SKM-1 treated with dmso at 0.1 percent for 144 hours (cell line): Measurements from ENCODE around the gene CACNA1C.

Source experiments
- DNase-seq: peaks from one replicate; lab custom pipeline; 2025; ENCODE audit not compliant: unreplicated experiment; lab: John Stamatoyannopoulos, UW

The CACNA1C gene

DNA sequence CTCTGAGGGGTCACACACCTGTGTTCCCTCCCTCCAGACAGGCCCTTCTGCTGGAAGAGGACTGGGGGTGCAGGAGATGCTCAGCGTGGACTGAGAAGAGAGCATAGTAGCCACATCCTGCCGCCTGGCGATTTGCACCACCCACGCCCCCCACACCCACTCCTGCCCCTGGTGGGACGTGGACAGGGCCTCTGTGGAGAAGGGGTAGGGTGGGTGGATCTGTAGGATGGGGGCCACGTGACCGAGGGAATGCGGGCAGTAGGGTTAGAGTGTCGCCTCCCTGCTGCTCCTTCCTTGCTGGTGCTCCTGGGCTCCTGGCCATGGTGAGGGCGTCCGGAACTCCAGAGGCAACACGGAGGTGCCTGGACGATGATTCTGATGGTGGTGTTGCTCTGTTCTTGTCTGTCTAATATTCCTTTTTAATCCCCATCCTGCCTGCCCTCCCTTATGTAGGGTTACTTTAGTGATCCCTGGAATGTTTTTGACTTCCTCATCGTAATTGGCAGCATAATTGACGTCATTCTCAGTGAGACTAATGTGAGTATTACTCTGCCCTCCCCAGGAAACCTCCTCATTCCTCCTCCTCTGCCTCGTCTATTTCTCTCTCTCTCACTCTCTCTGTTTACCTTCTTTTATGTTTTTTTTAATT, 580.5 kb downstream of the CACNA1C start:
- no peak for DNase-seq

DNA sequence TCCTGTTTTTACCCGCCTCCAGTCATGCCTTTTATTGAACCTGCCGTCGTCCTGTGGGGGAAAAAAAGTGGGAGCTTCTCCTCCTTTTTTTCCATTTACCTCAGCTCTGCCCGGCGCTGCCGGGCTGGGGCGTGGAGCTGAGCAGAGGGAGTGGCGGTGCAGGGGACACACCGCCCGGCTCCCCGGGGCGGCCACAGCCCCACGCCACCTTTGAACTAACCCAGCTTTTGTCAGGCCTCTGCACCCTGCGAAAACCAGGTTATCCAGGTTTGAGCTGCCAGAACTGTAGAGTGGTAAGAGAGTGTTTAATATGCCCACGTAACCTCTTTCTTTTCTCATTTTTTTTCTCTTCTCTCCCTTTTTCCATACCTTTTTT, 581.0 kb downstream of the CACNA1C start:
- no peak for DNase-seq

DNA sequence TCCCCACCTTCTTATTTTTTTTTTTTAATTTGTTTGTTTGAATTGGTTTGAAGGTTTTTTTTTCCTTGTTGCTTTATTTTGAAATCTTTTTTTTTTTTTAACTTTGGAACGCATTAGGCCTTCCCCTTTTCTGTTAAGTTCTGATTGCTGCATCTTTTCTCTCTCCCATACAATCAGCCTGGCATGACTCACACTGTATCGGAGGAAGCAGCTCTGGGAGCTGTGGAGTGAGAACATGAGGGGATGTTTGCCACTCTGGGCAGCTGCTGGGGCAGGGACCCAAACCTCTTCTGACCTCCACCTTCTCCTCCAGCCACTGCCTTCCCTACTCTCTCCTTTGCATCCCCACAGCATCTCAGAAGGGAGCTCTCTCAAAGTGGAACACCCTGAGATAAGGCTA, 581.7 kb downstream of the CACNA1C start:
- no peak for DNase-seq

DNA sequence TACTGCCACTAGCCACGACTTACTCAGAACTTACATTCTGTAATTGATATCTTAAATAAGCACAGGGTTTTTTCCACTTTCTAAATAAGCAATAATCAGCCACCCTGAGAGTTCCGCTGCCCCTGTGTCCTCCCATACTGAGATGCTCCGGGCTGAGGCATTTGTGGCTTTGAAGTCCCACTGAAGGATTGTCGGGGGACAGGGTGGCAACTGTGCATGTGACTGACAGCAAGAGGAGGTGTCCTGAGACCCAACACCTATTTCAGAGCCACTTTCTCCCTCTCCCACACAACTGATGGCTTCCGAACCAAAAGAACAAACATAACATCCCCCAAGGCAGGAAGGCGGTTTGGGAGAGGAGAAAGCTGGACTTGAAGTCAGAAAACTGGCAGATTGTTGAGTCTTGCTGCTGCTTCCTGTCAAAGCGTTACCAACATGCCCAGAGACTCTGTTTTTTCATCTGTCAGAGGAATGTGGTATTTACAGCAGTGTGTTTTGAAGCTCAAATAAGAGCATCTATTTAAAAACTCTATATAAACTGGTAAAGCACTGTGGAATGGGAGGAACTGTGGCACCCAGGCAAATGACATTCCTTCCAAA, 584.1 kb downstream of the CACNA1C start:
- no peak for DNase-seq

DNA sequence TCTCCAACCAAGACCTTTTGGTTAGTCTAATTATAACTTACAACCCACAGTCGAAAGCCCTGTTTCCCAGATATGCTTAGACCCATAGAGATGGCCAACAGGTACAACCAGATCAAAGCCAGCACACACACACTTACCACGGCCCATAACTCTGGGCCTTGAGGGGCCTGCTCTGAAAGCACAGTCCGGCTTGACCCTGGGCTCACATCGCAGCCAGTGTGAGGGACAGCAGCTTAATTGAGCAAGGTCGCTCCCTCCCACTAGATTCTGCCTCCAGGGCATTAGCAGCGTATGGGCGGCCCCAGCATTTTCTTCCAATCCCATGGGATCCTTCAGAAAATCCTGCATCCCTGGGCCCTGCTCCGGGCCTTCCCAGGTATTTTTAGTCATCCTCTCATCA, 584.6 kb downstream of the CACNA1C start:
- no peak for DNase-seq

DNA sequence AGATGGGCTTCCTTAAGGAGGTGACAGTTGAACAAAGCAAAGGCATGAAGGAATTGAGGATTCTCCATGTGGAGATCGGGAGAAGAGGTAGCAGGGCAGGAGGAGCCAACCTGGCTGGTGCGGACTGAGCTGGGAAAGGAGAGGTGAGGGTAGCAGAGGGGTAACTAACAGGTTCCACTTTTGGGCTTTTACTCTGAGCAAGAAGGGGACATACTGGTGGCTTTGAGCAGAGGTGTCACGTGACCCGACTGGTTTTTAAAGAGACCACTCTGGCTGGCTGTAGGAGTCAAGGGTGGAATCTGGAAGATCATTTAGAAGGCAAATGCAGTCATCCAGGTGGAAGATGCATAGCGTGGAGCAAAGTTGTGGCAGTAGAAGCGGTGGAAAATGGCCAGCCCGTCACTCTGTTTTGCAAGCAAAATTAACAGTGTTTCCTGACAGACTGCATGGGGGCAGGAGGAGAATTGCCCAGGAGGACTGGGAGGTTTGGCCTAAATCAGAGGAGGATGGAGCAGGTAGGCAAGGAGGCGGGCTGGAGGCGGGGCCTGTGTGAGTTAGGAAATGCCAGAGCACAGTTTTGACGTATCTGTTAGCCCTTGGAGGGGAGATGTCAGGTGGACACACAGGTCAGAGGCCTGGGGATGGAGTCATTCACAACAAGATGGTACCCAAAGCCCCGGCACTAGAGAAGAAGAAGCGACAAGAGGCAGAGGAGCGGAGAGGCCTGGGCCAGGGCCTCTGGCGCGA, 585.7 kb downstream of the CACNA1C start:
- no peak for DNase-seq

DNA sequence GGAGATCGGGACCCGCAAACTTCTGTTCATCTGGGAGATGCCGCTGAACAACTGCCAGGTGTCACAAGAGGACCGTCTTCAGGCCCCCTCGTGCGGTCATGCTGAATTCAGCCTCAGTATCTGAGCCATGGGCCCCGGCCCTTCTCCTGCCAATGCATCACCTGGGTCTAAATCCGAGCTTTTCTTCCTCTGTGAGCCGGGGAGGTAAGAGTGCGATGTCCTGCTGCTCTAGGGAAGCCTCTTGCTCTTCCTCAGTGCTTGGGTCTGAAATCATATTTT, 586.2 kb downstream of the CACNA1C start:
- no peak for DNase-seq

DNA sequence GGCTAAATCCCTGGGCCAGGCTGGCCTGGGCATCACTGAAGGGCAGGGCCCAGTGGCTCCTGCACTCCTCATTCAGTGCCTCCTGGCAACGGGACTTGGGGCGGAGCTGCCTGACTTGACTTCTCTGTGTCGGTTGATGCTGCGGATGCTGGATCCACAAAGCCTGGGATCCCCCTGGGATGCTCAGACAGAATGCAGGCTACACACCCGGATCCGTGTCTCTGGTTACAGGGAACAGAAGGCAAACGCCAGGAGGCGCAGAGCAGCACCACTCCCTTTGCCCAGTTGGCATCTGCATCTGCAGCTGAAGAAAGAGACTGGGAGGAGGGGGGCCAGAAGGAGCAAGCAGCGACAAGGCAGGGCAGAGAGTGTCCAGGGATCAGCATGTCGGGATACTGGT, 587.5 kb downstream of the CACNA1C start:
- no peak for DNase-seq

DNA sequence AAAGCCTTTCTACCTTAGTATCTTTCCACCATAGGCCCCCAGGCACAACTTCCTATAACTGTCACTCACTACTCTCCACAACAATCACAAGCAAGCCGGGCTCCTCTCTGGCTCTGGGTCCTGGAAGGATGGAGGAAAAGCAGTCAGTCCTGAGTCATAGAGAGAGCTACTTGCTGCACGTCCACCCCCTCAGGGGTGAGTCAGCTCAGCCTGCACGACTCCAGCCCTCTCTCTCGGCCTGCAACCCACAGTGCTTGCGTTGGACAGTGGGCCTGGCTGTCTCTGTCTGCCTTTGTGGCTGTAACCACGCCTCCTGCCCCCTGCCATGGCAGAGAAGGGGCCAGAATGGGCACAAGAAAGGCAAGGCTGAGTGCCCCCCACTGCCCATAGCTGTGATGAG, 587.9 kb downstream of the CACNA1C start:
- DNase-seq, result no peak

DNA sequence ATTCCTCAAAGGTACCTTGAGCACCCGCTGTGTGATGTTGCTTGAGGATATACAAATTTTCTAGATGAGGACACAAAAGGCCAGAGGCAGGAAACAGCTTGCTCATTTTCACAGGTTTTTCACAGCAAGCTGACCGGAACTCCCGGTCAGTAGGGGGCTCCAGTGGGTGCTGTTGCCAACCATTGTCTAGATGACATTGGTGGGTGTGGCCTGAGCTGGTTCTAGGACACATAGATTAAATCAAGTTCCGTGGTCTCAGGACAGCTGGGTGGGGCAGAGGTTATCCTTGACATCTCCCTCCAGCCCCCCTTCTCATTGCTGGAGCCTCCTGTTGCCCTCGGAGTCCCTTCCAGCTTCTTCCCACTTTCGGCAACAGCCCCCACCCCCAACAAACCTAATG, 588.4 kb downstream of the CACNA1C start:
- DNase-seq, result no peak

DNA sequence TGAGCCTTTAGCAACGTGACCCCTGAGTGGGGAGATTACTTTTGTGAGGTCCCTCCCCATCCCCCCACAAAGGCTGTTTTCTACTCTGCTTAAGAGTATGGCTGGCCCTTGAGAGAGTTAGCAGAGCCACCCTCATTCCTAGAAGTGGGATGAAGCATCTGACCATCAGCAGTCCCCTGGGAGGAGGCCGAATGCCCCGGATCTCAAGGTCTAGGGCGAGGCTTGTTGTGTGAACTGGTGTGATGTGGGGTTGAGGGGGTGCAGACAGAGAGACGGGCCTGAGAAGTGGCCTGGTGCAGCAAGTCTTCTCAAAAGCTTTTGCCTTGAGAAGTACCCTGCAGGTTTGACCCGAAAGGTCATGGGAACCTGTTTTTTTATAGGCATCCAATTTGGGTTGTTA, 589.0 kb downstream of the CACNA1C start:
- DNase-seq, result no peak

DNA sequence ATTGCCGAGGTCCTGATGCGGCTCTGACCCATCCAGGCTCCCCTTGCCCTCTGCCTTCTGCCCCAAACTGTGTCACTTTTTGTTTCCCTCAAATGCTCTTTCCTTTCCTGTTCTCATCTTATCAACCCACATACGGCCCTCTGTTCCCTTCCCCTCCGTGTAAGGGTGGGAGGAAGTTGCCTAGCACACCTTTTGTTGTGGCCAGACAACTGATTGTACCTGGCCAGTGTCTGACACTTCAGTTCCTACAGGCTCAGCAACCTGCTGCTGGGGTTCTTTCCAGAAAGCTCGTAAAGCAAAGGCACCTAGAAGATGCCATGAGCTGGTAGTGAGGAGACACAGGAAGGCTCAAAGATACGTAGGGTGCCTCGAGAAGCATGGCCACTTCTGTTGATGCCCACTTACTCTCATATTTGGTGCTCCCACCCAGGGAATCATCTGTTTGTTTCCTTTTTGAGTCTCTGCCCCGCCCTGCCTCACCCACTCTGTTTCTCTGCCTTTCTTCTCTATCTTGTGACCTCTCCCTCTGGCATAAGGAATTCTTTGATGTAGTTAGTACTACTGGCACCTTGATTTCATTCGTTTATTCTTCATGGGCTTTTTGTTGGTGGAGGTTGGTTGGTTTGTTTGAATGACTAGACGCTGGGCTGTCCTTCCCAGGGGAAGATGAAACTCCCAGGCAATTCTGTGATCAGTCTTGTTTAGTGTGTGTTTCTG, 589.5 kb downstream of the CACNA1C start:
- no peak for DNase-seq

DNA sequence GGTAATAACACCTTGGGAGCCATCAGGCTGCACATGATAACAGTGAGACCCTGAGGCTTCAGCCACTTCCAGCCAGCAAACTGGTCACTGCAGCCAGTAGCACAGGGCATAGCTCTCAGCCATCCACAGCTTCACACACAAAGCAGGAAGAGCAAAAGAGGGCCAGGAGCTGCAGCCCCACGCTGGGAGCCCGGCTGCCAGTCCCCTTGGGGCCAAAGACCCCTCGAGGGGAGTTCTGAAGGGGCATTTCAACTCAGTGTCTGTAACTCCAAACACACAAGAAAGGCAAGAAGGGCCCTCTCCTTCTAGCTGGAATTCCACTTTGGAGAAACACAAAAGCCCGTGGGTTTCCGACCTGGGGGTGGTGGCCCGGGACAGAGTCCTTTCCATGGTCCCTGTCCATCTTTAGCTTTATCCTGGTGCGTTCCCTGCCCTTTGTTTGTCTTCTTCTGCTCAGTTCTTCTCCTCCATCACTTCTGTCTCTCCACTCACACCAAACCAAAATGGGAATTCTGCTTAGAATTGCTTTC, 590.2 kb downstream of the CACNA1C start:
- no peak for DNase-seq

DNA sequence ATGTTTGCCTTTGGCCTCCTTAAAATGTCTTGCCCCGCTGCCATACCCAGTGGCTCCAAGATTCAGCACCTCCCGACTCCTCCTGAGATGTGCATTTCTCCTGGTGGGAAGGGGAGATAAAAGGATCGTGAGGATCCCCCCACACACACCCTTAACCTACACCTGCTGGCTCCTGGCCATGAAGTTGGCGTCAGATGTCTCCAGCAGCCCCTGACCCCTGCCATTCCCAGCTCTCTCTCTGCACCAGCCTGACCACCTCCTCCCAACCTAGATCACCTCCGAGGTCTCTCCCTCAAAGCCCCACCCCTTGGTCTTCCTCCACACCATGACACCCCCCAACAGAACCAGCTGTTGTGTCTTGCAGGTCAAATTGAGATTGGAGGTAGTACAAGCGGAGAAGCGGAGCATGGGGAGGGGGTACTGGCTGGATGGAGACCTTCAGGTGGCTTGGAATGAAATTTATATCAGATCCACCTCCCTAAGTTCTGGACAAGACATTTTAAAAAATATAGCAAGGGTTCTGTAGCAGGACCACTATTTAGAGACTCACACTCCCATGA, 590.9 kb downstream of the CACNA1C start:
- DNase-seq, result no peak

DNA sequence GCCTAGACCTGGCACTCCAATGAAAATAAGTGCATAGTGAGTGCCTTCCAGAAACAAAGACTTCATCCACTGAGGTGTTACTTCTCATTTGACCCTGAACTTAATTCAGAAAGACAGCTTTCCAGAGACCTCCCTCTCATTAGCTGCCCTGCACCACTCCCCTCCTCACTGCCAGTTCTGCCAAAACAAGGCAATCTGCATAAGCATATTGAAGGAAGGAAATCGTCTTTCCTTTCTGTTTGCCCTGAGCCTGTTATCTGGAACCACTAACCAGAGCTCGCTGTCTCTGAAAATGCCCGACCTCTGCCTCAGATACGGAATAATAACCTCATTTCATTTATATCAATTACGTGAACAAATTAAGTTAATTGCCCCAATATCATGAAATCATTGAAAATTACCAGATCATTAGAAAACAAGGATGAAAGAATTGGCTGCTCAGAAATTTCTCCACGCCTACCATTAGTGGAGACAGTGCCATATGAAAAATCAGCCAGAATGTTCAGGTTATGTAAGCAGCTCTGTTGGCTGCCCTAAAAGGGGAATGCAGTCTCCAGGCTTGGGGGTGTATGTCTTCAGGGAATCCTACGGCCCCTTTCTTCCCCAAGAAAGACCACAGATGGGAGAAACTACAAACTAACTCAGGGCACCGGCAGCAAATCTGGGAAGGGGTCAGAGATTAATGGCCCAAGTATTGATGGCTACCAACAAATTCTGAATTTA, 592.1 kb downstream of the CACNA1C start:
- no peak for DNase-seq

DNA sequence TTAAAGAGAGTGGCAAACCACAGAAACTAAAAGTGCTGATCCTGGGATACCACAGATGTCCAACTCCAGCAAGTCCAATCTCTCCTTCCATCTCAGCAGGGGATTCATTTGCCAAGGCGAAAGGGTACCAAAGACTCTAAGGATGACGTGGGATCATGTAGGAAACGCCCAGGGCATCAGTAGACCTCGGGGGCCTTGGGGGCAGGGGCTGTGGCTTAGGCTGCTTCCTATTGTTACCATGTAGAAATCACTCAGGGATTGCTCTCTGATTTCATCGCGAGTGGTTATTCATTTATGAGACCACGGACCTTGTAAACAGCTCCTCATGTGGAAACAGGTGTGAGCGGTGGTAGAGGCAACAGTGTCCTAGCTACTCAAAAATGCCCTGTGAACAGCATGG, 592.7 kb downstream of the CACNA1C start:
- no peak for DNase-seq

DNA sequence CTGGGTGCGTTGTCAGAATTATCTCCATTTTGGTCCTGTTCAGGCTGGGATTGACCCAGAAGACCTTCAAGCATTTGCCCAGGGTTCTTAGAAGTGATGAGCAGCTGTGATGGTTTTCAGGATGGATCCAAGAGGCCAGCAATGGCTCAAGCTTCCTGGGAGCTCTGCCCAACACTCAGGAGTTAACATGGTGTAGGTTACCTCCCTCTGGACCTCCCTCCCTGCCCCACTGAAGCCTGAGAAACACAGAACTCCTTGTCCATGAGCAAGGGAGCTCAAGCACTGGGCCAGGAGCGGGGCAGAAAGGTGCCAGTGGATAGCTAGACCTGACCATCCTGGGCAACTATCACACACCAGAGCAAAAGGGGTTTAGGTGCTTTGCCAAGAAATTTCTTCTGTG, 593.6 kb downstream of the CACNA1C start:
- DNase-seq, result no peak

DNA sequence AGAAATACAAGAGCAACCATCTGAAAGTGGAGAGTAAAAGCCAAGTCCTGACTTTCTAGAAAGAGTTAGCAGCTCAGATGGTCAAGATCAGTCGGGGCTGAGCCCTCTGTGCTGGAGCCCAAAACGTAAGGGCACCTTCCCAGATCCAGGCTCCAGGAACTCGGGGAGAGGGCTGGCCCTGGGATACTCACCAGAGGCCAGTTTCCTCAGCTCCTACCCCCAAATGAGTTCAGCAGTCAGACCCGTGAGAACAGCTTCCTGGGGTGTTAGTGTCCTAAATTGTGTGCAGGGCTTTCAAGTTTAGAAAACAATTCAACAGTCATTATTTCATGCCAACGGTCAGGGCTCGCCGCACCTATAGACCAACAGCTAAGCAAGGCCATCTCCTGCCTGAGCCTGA, 594.4 kb downstream of the CACNA1C start:
- no peak for DNase-seq

DNA sequence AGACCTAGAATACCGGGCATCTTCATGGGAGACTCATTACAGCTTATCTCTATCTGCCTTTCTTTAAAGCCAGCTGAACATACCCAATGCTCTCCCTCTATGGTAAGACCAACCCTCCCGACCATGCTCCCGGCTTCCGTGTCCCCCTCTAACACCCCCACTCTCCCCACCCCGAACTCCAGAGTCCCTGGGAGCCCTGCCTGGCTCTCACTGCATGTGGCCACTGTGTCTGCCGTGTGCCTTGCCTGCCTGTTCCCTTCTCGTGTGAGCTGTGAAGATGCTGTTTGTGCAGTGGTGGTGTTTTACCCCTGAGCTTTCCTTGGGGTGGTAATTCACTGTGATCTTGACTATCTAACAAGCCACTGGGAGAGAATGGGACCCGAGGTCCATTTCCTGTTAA, 595.6 kb downstream of the CACNA1C start:
- DNase-seq, result no peak

DNA sequence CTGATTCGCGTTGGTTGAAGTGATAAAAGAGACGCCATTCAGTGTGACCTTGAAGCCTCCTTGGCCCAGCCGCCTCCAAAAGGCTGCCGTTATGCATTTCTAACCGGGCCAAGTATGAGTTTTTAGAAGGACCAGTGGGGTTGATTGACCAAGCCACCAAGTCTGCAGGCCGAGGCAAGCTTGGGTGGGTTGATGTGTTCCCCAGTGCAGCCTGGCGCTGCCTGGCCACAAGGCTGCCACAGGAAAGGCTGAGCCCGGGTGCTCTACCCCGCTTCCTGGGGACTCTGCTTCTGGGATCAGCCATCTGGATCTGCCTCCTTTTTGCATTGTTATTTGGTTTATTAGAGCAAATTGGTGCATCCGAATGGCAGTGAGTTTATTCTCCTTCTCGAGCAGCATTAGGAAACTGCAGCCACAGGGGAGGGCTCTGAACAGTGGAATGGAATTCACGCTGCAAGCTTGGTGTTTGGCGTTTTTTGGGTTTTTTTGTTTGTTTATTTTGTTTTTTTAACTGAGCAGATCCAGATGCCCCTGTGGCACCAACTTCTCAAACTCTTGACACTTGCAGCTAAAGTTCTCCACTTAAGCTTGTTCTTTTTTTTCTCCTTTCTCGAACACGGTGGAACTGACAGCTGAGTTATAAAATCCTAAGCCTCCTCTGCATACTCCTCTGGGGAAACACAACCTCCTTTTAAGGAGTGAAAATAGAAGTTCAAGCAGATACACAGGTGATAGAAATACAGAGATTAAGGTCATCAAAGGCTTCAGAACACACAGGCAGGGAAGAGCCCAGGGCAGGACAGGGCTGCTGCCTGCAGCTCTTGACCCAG, 596.6 kb downstream of the CACNA1C start:
- no peak for DNase-seq
